ENCODE measurements around the gene SOWAHA. TPM values are rescaled to one million over a fixed set of nuclear protein-coding genes. Genes with fewer than 3 reads are reported as not detected.

Gene SOWAHA
- total and polyA plus RNA-seq, 2 of the 8 experiments (the other 6 are each of a cell fraction or from before 2014, with no cell fraction given): 0.09 to 0.11 TPM

GRCh38 chr5:132815454-132815853, 2.4 kb downstream of the SOWAHA start:
- H3K18ac ChIP-seq (ENCODE audit: extremely low read depth, low read length): no peak overlapping the region
- no peak for TF ChIP-seq BCL11A (IDR thresholded peaks at IDR 0.05; ENCODE audit: low read depth in 2 of 2, low read length in 2 of 2)
- TF ChIP-seq KDM1A (IDR thresholded peaks at IDR 0.05; ENCODE audit: borderline replicate concordance, low read length): no peak
- TF ChIP-seq RFX5 (IDR thresholded peaks at IDR 0.05; ENCODE audit: borderline replicate concordance, low read depth, low read length): no peak
- no peak for TF ChIP-seq CBX8 (IDR thresholded peaks at IDR 0.05; ENCODE audit: borderline replicate concordance, low read depth, low read length)
- no peak for TF ChIP-seq CREB1 (IDR thresholded peaks at IDR 0.05)
- no peak for TF ChIP-seq SIN3A (conservative IDR thresholded peaks at IDR 0.05 in 1 of 2, IDR thresholded peaks at IDR 0.05 in 1 of 2; ENCODE audit: low read depth in 1 of 2, low read length in 2 of 2)
- TF ChIP-seq SP4 (IDR thresholded peaks at IDR 0.05; ENCODE audit: low read length): no peak
- no peak overlapping the region for H2AK5ac ChIP-seq (ENCODE audit: low read depth, low read length)
- peaks cover 0 to 9% of the 10 kb centered on the region in 2 experiments; a peak in 2 of 4 replicates for H3K9me3 ChIP-seq (ENCODE audit: insufficient read depth in 2 of 2, low read depth in 1 of 2, low read length in 1 of 2)
- H3K23me2 ChIP-seq (ENCODE audit: low read depth, low read length): peaks cover 4% of the 10 kb centered on the region; the same call in 1 of the 2 replicates
- no peak overlapping the region for H3K56ac ChIP-seq (replicated peaks; ENCODE audit: insufficient read length, low read depth, low read length)
- no peak overlapping the region for H3K4me3 ChIP-seq (ENCODE audit: extremely low read depth in 1 of 4, insufficient read depth in 2 of 4, low read depth in 3 of 4, low read length in 4 of 4)
- peaks cover 0 to 5% of the 10 kb centered on the region in 2 experiments for H4K20me1 ChIP-seq (replicated peaks in 1 of 2; ENCODE audit: control insufficient read depth in 1 of 2, insufficient read depth in 2 of 2, low read length in 2 of 2)
- H3K4me2 ChIP-seq (ENCODE audit: insufficient read depth in 1 of 2, low read depth in 2 of 2, low read length in 2 of 2): no peak overlapping the region
- no peak overlapping the region for H3K14ac ChIP-seq (ENCODE audit: insufficient read length)
- H2BK12ac ChIP-seq (ENCODE audit: low read depth, low read length): no peak overlapping the region
- H4K91ac ChIP-seq (replicated peaks; ENCODE audit: insufficient read length, low read length): no peak overlapping the region
- H4K8ac ChIP-seq (ENCODE audit: extremely low read depth, insufficient read depth, low read length): no peak overlapping the region
- 96% methylated on average over 1 of the region's 1 CpG; no CpG with 5 or more reads in 1 of the 2 experiments for WGBS, 2 experiments (ENCODE audit: extremely low coverage in 1 of 2, insufficient coverage in 1 of 2, insufficient read length in 1 of 2, insufficient replicate concordance in 2 of 2, low coverage in 1 of 2, low lambda C conversion rate in 2 of 2, missing lambda C conversion rate in 1 of 2)
- peaks cover 0 to 4% (median 0%) of the 10 kb centered on the region in 4 experiments; a peak in 1 of 8 replicates for H3K36me3 ChIP-seq (ENCODE audit: control insufficient read depth in 2 of 4, insufficient read depth in 4 of 4, low read length in 3 of 4)
- no peak overlapping the region for H2AFZ ChIP-seq (ENCODE audit: low read length)
- H3K27me3 ChIP-seq (replicated peaks in 1 of 4; ENCODE audit: control insufficient read depth in 3 of 4, extremely low read depth in 1 of 4, insufficient read depth in 3 of 4, low read length in 3 of 4): peaks cover 34 to 54% (median 46%) of the 10 kb centered on the region in 4 experiments
- H3K79me2 ChIP-seq (ENCODE audit: control insufficient read depth in 1 of 2, insufficient read depth in 2 of 2, low read length in 2 of 2): no peaks in the 10 kb centered on the region
- DNase-seq (ENCODE audit: low read depth in 1 of 2, low spot score in 2 of 2): no peak
- H2BK20ac ChIP-seq (ENCODE audit: low read length): no peak overlapping the region
- no peak overlapping the region for H3K23ac ChIP-seq (ENCODE audit: insufficient read length)
- no peak overlapping the region for H2BK120ac ChIP-seq (replicated peaks; ENCODE audit: low read depth, low read length)
- ChIA-PET POLR2A (ENCODE audit: partially characterized antibody) (interaction anchor here (0.6 to 3.2 kb wide), 4 partner anchors 8 to 1387 kb away, joined by 3 to 30 read pairs (median 10); no protein-coding TSS in a partner anchor), CTCF (ENCODE audit: partially characterized antibody) (interaction anchor here (0.8 to 3.2 kb wide), 11 partner anchors 8 to 288 kb away, joined by 4 to 19 read pairs (median 5); partner anchors contain the start of genes CCNI2, GDF9 and UQCRQ)
- no peaks in the 10 kb centered on the region for H3K79me1 ChIP-seq (ENCODE audit: low read depth, low read length)
- FAIRE-seq: no peak
- no peak overlapping the region for H2BK15ac ChIP-seq (ENCODE audit: low read length)
- no peak overlapping the region for H3K9ac ChIP-seq (replicated peaks in 1 of 4; ENCODE audit: extremely low read depth in 1 of 4, low read depth in 3 of 4, low read length in 3 of 4)
- no peak overlapping the region for H2BK5ac ChIP-seq (ENCODE audit: low read depth, low read length)
- H3K4me1 ChIP-seq (replicated peaks in 1 of 4; ENCODE audit: control insufficient read depth in 3 of 4, insufficient read depth in 4 of 4, low read length in 3 of 4): peaks cover 0 to 3% (median 0%) of the 10 kb centered on the region in 4 experiments; a peak in 2 of 7 replicates
- H3K4ac ChIP-seq (replicated peaks; ENCODE audit: insufficient read length, low read depth, low read length): no peak overlapping the region
- H3K27ac ChIP-seq (ENCODE audit: low read depth, low read length): no peak overlapping the region
- H4K5ac ChIP-seq (ENCODE audit: insufficient read length, low read depth, low read length): no peak overlapping the region
